ENCODE results near the gene AGAP1. TPM values are rescaled to one million over a fixed set of nuclear protein-coding genes. Genes with fewer than 3 reads are reported as not detected.

Gene AGAP1
- total RNA-seq, 1 experiment from 2014 or later = 25.8 TPM

DNA sequence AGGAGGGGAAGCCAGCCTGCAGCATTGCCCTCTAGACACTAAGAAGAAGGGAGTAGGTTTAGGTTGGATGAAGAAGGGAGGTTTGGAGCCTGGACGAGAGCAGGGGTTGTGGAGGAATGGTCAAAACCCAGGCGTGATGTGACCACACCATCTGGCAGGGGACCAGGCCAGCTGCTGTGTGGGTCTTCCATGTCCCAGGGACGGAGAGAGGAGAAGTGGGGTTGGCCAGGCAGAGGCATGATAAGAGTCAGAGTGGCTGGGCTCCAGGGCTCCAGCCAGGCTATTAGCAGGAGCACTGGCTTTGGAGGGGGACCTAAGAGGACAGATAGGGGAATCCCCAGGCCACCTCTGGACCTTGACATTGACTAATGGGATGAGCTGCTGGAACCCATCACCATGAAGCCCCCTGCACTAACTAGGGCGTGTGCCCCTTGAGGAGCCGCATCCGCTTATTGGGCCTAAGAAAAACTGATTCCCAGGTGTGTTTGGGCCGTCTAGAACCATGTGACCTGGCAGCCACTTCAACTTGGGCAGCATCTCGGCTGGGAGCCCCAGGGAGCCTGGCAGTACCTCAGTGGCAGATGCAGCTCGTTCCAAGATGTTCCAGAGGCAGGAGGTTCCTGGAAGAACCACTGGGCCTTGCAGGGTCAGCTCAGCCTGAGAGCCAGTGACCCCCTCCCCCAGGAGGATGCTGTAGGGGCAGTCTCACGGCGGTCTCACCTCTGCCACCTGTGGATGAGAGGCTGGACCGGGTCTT lies 235.1 kb downstream of the AGAP1 start:
- Histone ChIP-seq H3K14ac (ENCODE audit: insufficient read depth, low read length) (no peak overlapping the region; the same call in 1 of the 2 replicates), H3K79me1 (ENCODE audit: insufficient read depth, low read depth, low read length, poor library complexity, severe bottlenecking) (no peaks in the 10 kb centered on the region), H4K5ac (ENCODE audit: insufficient read length, low read depth, low read length) (no peak overlapping the region), H2BK12ac (ENCODE audit: insufficient read length, low read depth, low read length) (no peak overlapping the region), H3K23me2 (ENCODE audit: insufficient read length, low read depth, low read length, poor library complexity, severe bottlenecking) (no peaks in the 10 kb centered on the region), H3K9me3 (ENCODE audit: control insufficient read depth, low read depth, low read length) (no peaks in the 10 kb centered on the region), H4K91ac (ENCODE audit: insufficient read length, low read depth, low read length) (no peak overlapping the region), H4K8ac (replicated peaks; ENCODE audit: insufficient read length, low read depth, low read length) (no peak overlapping the region), H2BK15ac (ENCODE audit: low read depth, low read length) (no peak overlapping the region), H3K56ac (ENCODE audit: insufficient read length, low read depth, low read length) (no peak overlapping the region), H3K27me3 (ENCODE audit: insufficient read depth, low read length) (no peaks in the 10 kb centered on the region), H3K4me1 (ENCODE audit: insufficient read depth, low read length) (peaks cover 2% of the 10 kb centered on the region; the same call in 1 of the 2 replicates), H4K20me1 (ENCODE audit: control insufficient read depth, insufficient read depth, insufficient read length) (no peaks in the 10 kb centered on the region), H3K4me2 (ENCODE audit: insufficient read depth, insufficient read length, low read length) (no peak overlapping the region), H3T11ph (ENCODE audit: low read length) (no peak overlapping the region), H2AFZ (ENCODE audit: low read length) (no peak overlapping the region), H3K9ac (ENCODE audit: extremely low read depth, insufficient read length, low read length) (no peak overlapping the region), H3K4ac (ENCODE audit: low read depth, low read length) (no peak overlapping the region), H2BK20ac (ENCODE audit: low read depth, low read length, poor library complexity, severe bottlenecking) (no peak overlapping the region), H3K27ac (ENCODE audit: insufficient read length, low read depth, low read length) (no peak overlapping the region), H3K23ac (ENCODE audit: insufficient read length, low read depth, low read length) (no peak overlapping the region), H3K79me2 (ENCODE audit: insufficient read depth, low read length) (no peaks in the 10 kb centered on the region), H2BK120ac (ENCODE audit: low read depth, low read length, poor library complexity, severe bottlenecking) (no peak overlapping the region), H2BK5ac (ENCODE audit: insufficient read length, low read length) (no peak overlapping the region), H2AK5ac (ENCODE audit: insufficient read length, low read length) (no peak overlapping the region), H3K18ac (ENCODE audit: insufficient read length, low read depth, low read length) (no peak overlapping the region)
- no peaks in the 10 kb centered on the region for H3K9me3 Mint-ChIP-seq
- H3K4me3 Mint-ChIP-seq = no peak overlapping the region
- no peak for DNase-seq
- no CpG with 5 or more reads among the region's 12 CpGs for WGBS (ENCODE audit: extremely low coverage, insufficient read length, low lambda C conversion rate)
- H3K4me1 Mint-ChIP-seq = peaks cover 34 to 40% of the 10 kb centered on the region in 2 experiments
- no peaks in the 10 kb centered on the region for H3K27me3 Mint-ChIP-seq (ENCODE audit: low read depth)
- no peak overlapping the region; a peak in 1 of 7 replicates for H3K27ac Mint-ChIP-seq
- H3K36me3 Mint-ChIP-seq (ENCODE audit: insufficient read depth in 1 of 3, low read depth in 3 of 3) = peaks cover 0 to 3% (median 0%) of the 10 kb centered on the region in 3 experiments; a peak in 2 of 7 replicates
- TF ChIP-seq, protein P1, sequence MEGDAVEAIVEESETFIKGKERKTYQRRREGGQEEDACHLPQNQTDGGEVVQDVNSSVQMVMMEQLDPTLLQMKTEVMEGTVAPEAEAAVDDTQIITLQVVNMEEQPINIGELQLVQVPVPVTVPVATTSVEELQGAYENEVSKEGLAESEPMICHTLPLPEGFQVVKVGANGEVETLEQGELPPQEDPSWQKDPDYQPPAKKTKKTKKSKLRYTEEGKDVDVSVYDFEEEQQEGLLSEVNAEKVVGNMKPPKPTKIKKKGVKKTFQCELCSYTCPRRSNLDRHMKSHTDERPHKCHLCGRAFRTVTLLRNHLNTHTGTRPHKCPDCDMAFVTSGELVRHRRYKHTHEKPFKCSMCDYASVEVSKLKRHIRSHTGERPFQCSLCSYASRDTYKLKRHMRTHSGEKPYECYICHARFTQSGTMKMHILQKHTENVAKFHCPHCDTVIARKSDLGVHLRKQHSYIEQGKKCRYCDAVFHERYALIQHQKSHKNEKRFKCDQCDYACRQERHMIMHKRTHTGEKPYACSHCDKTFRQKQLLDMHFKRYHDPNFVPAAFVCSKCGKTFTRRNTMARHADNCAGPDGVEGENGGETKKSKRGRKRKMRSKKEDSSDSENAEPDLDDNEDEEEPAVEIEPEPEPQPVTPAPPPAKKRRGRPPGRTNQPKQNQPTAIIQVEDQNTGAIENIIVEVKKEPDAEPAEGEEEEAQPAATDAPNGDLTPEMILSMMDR (conservative IDR thresholded peaks at IDR 0.05) = no peak

Measured in H9 (cell line).